Measurements from ENCODE around the gene MCM7.
A peak's percentile ranks its signal among the peaks of the same experiment; 100 is the strongest.

The MCM7 gene

GRCh38 chr7:100122568-100122967 lies 21.4 kb upstream of the MCM7 start:
- H3K9me2 ChIP-seq (replicated peaks; ENCODE audit: control insufficient read depth, low read length) = no peaks in the 10 kb centered on the region
- no peaks in the 10 kb centered on the region for H3K27me3 ChIP-seq (ENCODE audit: control insufficient read depth, low read length)
- TF ChIP-seq CTCF (IDR thresholded peaks at IDR 0.05; ENCODE audit: low read depth, low read length, poor library complexity, severe bottlenecking) = no peak
- no peak for TF ChIP-seq EZH2phosphoT487 (IDR thresholded peaks at IDR 0.05; ENCODE audit: borderline replicate concordance, low read length)
- no peak overlapping the region for H3K27ac ChIP-seq (ENCODE audit: low read depth, low read length)
- H3K4me2 ChIP-seq (ENCODE audit: low read length) = no peak overlapping the region
- H3K4me1 ChIP-seq (ENCODE audit: control insufficient read depth, low read length) = peaks cover 40% of the 10 kb centered on the region
- H4K20me1 ChIP-seq (ENCODE audit: control insufficient read depth, insufficient read depth, low read depth, low read length) = no peaks in the 10 kb centered on the region
- H3K4me3 ChIP-seq (ENCODE audit: low read length) = no peak overlapping the region
- peaks cover 63% of the 10 kb centered on the region for H3K79me2 ChIP-seq (ENCODE audit: control insufficient read depth, low read length)
- H3K36me3 ChIP-seq (ENCODE audit: control insufficient read depth, low read length) = peaks cover 36% of the 10 kb centered on the region
- peaks cover 26% of the 10 kb centered on the region for H3F3A ChIP-seq (ENCODE audit: control insufficient read depth, insufficient read depth)
- H3K9me3 ChIP-seq (ENCODE audit: control insufficient read depth, insufficient read depth, low read length) = no peaks in the 10 kb centered on the region

GRCh38 chr7:100122067-100122466 lies 20.9 kb upstream of the MCM7 start:
- TF ChIP-seq EZH2phosphoT487 (IDR thresholded peaks at IDR 0.05; ENCODE audit: borderline replicate concordance, low read length) (no peak), CTCF (IDR thresholded peaks at IDR 0.05; ENCODE audit: low read depth, low read length, poor library complexity, severe bottlenecking) (no peak)
- no peaks in the 10 kb centered on the region for H3K27me3 ChIP-seq (ENCODE audit: control insufficient read depth, low read length)
- H3K4me1 ChIP-seq (ENCODE audit: control insufficient read depth, low read length) = peaks cover 40% of the 10 kb centered on the region
- no peak overlapping the region for H3K27ac ChIP-seq (ENCODE audit: low read depth, low read length)
- H3K36me3 ChIP-seq (ENCODE audit: control insufficient read depth, low read length) = peaks cover 36% of the 10 kb centered on the region
- no peaks in the 10 kb centered on the region for H4K20me1 ChIP-seq (ENCODE audit: control insufficient read depth, insufficient read depth, low read depth, low read length)
- H3F3A ChIP-seq (ENCODE audit: control insufficient read depth, insufficient read depth) = peaks cover 26% of the 10 kb centered on the region
- H3K4me3 ChIP-seq (ENCODE audit: low read length) = no peak overlapping the region
- H3K4me2 ChIP-seq (ENCODE audit: low read length) = no peak overlapping the region
- no peaks in the 10 kb centered on the region for H3K9me2 ChIP-seq (replicated peaks; ENCODE audit: control insufficient read depth, low read length)
- H3K79me2 ChIP-seq (ENCODE audit: control insufficient read depth, low read length) = peaks cover 64% of the 10 kb centered on the region
- H3K9me3 ChIP-seq (ENCODE audit: control insufficient read depth, insufficient read depth, low read length) = no peaks in the 10 kb centered on the region

- no peaks in the 10 kb centered on the region for H3K9me2 ChIP-seq (replicated peaks; ENCODE audit: control insufficient read depth, low read length)
- H3K27me3 ChIP-seq (ENCODE audit: control insufficient read depth, low read length) = no peaks in the 10 kb centered on the region
- H3K4me1 ChIP-seq (ENCODE audit: control insufficient read depth, low read length) = peaks cover 38% of the 10 kb centered on the region
- H3K79me2 ChIP-seq (ENCODE audit: control insufficient read depth, low read length) = peaks cover 55% of the 10 kb centered on the region
- peak overlapping the region; percentile 62 for H3K27ac ChIP-seq (ENCODE audit: low read depth, low read length)
- H4K20me1 ChIP-seq (ENCODE audit: control insufficient read depth, insufficient read depth, low read depth, low read length) = no peaks in the 10 kb centered on the region
- H3K9me3 ChIP-seq (ENCODE audit: control insufficient read depth, insufficient read depth, low read length) = no peaks in the 10 kb centered on the region
- peak overlapping the region; percentile 67 for H3K4me2 ChIP-seq (ENCODE audit: low read length)
- H3K4me3 ChIP-seq (ENCODE audit: low read length) = peak overlapping the region; percentile 82
- peaks cover 28% of the 10 kb centered on the region for H3K36me3 ChIP-seq (ENCODE audit: control insufficient read depth, low read length)
- TF ChIP-seq EZH2phosphoT487 (IDR thresholded peaks at IDR 0.05; ENCODE audit: borderline replicate concordance, low read length) = no peak
- H3F3A ChIP-seq (ENCODE audit: control insufficient read depth, insufficient read depth) = peaks cover 18% of the 10 kb centered on the region
Observed at GRCh38 chr7:100120733-100121036, 19.5 kb upstream of the MCM7 start.

GRCh38 chr7:100119970-100120732 lies 19.0 kb upstream of the MCM7 start:
- no peaks in the 10 kb centered on the region for H4K20me1 ChIP-seq (ENCODE audit: control insufficient read depth, insufficient read depth, low read depth, low read length)
- H3K79me2 ChIP-seq (ENCODE audit: control insufficient read depth, low read length) = peaks cover 49% of the 10 kb centered on the region
- no peaks in the 10 kb centered on the region for H3K27me3 ChIP-seq (ENCODE audit: control insufficient read depth, low read length)
- H3K4me1 ChIP-seq (ENCODE audit: control insufficient read depth, low read length) = peaks cover 33% of the 10 kb centered on the region
- peak overlapping the region; percentile 67 for H3K4me2 ChIP-seq (ENCODE audit: low read length)
- TF ChIP-seq EZH2phosphoT487 (IDR thresholded peaks at IDR 0.05; ENCODE audit: borderline replicate concordance, low read length) (no peak), CTCF (IDR thresholded peaks at IDR 0.05; ENCODE audit: low read depth, low read length, poor library complexity, severe bottlenecking) (no peak)
- peaks cover 14% of the 10 kb centered on the region for H3F3A ChIP-seq (ENCODE audit: control insufficient read depth, insufficient read depth)
- peak overlapping the region; percentile 82 for H3K4me3 ChIP-seq (ENCODE audit: low read length)
- H3K27ac ChIP-seq (ENCODE audit: low read depth, low read length) = peak overlapping the region; percentile 62
- peaks cover 23% of the 10 kb centered on the region for H3K36me3 ChIP-seq (ENCODE audit: control insufficient read depth, low read length)
- H3K9me3 ChIP-seq (ENCODE audit: control insufficient read depth, insufficient read depth, low read length) = no peaks in the 10 kb centered on the region
- H3K9me2 ChIP-seq (replicated peaks; ENCODE audit: control insufficient read depth, low read length) = no peaks in the 10 kb centered on the region

All from DOHH2 (cell line).